Hepatocyte (in vitro differentiated cells): Measurements from ENCODE around the gene SHANK1.

Experiments
- CTCF ChIP-seq: fragments of 200-600 bp; sonication (generic); IDR thresholded peaks from 2 replicates; pipeline ENCODE4 v1.5.1; 2016; ENCODE audit warnings: antibody characterized with exemption, mild to moderate bottlenecking; ENCODE audit not compliant: poor library complexity
- EZH2 ChIP-seq: fragments of 200-600 bp; sonication (generic); IDR thresholded peaks from 2 replicates; pipeline ENCODE4 v1.6.1; 2016; ENCODE audit warnings: antibody characterized with exemption, mild to moderate bottlenecking, borderline replicate concordance
- EZH2phosphoT487 ChIP-seq: fragments of 200-600 bp; sonication (generic); IDR thresholded peaks from one replicate; pipeline ENCODE4 v1.6.1; 2018; ENCODE audit warnings: antibody characterized with exemption, mild to moderate bottlenecking, low read depth, moderate library complexity; ENCODE audit not compliant: unreplicated experiment, severe bottlenecking

DNA sequence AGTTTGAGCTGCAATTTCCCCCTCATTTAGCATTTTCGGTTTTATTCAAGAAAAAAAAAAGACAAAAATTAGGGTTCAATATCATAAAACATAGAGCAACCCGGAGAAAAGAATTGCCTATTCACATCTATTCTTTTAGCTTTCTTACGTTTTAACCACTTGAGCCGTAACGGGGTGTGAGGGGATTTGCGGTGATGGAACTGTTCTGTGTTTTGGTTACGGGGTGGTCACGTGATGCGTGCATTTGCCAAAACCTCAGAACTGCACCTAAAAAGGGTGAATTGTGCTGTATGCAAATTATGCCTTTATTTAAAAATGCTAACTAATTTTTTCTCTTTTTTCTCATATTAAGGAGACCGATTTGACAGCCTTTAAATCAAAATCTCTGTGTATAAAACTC, 25.6 kb upstream of the SHANK1 start:
- no peak for TF ChIP-seq CTCF
- no peak for TF ChIP-seq EZH2
- no peak for TF ChIP-seq EZH2phosphoT487
